HL-60 (cell line): ENCODE results near the gene SLC38A10.

ENCODE experiments used
- DNase-seq, 2 experiments: peaks; one replicate each; pipeline ENCODE4 v3.0.0-alpha.2; 2010 to 2020; ENCODE audit warnings: low read depth in 1 of 2, low spot score in 1 of 2
- H3K27ac ChIP-seq: fragments of 250-450 bp; sonication (Bioruptor Pico); replicated peaks from 2 replicates; pipeline ENCODE4 v1.5.1; 2020; ENCODE audit warnings: mild to moderate bottlenecking, moderate library complexity
- H3K27me3 ChIP-seq: fragments of 250-450 bp; sonication (Bioruptor Pico); 2 replicates; pipeline ENCODE4 v1.5.1; 2021; ENCODE audit warnings: mild to moderate bottlenecking, moderate library complexity; ENCODE audit not compliant: insufficient read depth, poor library complexity, severe bottlenecking
- H3K4me3 ChIP-seq: replicated peaks from 2 replicates; pipeline ENCODE4 v1.5.1; 2011; ENCODE audit warnings: mild to moderate bottlenecking, control low read depth, low read length; ENCODE audit not compliant: insufficient read depth
- CTCF ChIP-seq: IDR thresholded peaks from one replicate; pipeline ENCODE4 v1.5.1; 2011; ENCODE audit warnings: low read length, control low read depth, inconsistent platforms; ENCODE audit not compliant: insufficient read depth
- GABPA ChIP-seq: IDR thresholded peaks from 2 replicates; pipeline ENCODE4 v1.6.1; 2012; ENCODE audit warnings: low read depth
- POLR2AphosphoS5 ChIP-seq: IDR thresholded peaks from 2 replicates; pipeline ENCODE4 v1.6.1; 2012; ENCODE audit warnings: low read depth
- REST ChIP-seq: IDR thresholded peaks from 2 replicates; pipeline ENCODE4 v1.6.1; 2012; ENCODE audit warnings: low read depth; ENCODE audit not compliant: insufficient replicate concordance
- SPI1 ChIP-seq: IDR thresholded peaks from 2 replicates; pipeline ENCODE4 v1.6.1; 2012; ENCODE audit warnings: low read depth, mild to moderate bottlenecking, borderline replicate concordance

The SLC38A10 gene

GRCh38 chr17:81338274-81339190 lies 43.4 kb upstream of the SLC38A10 start:
- Histone ChIP-seq H3K27me3 (peaks cover 31% of the 10 kb centered on the region), H3K27ac (no peak overlapping the region), H3K4me3 (no peak overlapping the region)
- DNase-seq: peak in 1 of 2 experiments; percentile 24
- TF ChIP-seq GABPA (no peak), POLR2AphosphoS5 (no peak), CTCF (no peak), SPI1 (no peak), REST (no peak)

- no peak for TF ChIP-seq SPI1
- no peak for TF ChIP-seq POLR2AphosphoS5
- TF ChIP-seq REST: no peak
- TF ChIP-seq GABPA: no peak
- peaks cover 21% of the 10 kb centered on the region for H3K27me3 ChIP-seq
- no peak for DNase-seq
Observed at GRCh38 chr17:81337476-81337879, 42.4 kb upstream of the SLC38A10 start.

GRCh38 chr17:81336930-81337325 lies 41.8 kb upstream of the SLC38A10 start:
- H3K27ac ChIP-seq: no peak overlapping the region
- no peak for DNase-seq
- peaks cover 16% of the 10 kb centered on the region for H3K27me3 ChIP-seq
- TF ChIP-seq POLR2AphosphoS5 (no peak), REST (no peak), CTCF (no peak), SPI1 (no peak), GABPA (no peak)
- no peak overlapping the region for H3K4me3 ChIP-seq

More at GRCh38 chr17:81337476-81337879, 42.4 kb upstream of the SLC38A10 start:
- H3K4me3 ChIP-seq: no peak overlapping the region
- no peak overlapping the region for H3K27ac ChIP-seq
